Prostate gland (tissue), 2 donors: ENCODE results near the gene COL5A1.

Source experiments
- POLR2A ChIP-seq: fragments of 450-650 bp; IDR thresholded peaks from one replicate; pipeline ENCODE4 v1.6.1; 2016; ENCODE audit warnings: antibody characterized with exemption, mild to moderate bottlenecking
- POLR2AphosphoS5 ChIP-seq: sonication (generic); formaldehyde crosslinking; IDR thresholded peaks from one replicate; pipeline ENCODE4 v1.6.1; 2017; ENCODE audit warnings: antibody characterized with exemption
- TF ChIP-seq, protein P1 (sequence below), 4 experiments: fragments of 200-600 bp in 2 of 4; fragments of 450-650 bp in 2 of 4; sonication (generic) in 2 of 4; IDR thresholded peaks; 1 replicate in 3 of 4; 2 replicates in 1 of 4; pipeline ENCODE4 v1.5.1; 2016 to 2019; ENCODE audit warnings: antibody characterized with exemption in 4 of 4, mild to moderate bottlenecking in 2 of 4, moderate library complexity in 2 of 4

DNA sequence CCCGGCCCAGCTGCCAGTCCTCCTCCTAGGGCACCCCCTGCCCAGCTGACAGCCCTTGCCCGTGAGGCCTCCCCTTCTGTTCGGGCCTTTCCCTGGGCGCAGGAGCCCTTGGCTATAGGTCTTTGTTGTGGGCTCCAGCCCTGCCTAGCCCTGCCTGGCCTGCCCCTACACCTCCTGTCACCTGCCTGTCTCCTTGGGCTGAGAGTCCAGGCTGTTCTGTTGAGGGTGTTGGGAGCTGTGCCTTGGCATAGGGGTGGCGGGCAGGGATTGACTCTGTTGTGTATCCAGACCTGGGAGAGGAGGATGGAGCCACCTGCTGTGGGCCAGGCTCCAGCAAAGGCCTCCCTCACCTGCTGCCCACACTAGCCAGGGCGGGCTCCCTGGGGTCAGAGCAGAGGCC lies 250.6 kb downstream of the COL5A1 start:
- TF ChIP-seq, protein P1, sequence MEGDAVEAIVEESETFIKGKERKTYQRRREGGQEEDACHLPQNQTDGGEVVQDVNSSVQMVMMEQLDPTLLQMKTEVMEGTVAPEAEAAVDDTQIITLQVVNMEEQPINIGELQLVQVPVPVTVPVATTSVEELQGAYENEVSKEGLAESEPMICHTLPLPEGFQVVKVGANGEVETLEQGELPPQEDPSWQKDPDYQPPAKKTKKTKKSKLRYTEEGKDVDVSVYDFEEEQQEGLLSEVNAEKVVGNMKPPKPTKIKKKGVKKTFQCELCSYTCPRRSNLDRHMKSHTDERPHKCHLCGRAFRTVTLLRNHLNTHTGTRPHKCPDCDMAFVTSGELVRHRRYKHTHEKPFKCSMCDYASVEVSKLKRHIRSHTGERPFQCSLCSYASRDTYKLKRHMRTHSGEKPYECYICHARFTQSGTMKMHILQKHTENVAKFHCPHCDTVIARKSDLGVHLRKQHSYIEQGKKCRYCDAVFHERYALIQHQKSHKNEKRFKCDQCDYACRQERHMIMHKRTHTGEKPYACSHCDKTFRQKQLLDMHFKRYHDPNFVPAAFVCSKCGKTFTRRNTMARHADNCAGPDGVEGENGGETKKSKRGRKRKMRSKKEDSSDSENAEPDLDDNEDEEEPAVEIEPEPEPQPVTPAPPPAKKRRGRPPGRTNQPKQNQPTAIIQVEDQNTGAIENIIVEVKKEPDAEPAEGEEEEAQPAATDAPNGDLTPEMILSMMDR (IDR thresholded peaks at IDR 0.05): no peak
- no peak for TF ChIP-seq POLR2A
- TF ChIP-seq POLR2AphosphoS5: no peak
